ENCODE data around the gene PREP. TPM values are rescaled to one million over a fixed set of nuclear protein-coding genes. Genes with fewer than 3 reads are reported as not detected.

Gene PREP
- total and polyA plus RNA-seq, 2 experiments from 2014 or later: 27.2 to 30.3 TPM

- Histone ChIP-seq H4K20me1 (ENCODE audit: insufficient read depth, poor library complexity, severe bottlenecking) (no peaks in the 10 kb centered on the region), H3K79me2 (no peaks in the 10 kb centered on the region), H3K4me2 (no peak overlapping the region), H3K4me1 (ENCODE audit: insufficient read depth) (no peaks in the 10 kb centered on the region), H3K36me3 (replicated peaks; ENCODE audit: insufficient read depth, low read depth) (no peaks in the 10 kb centered on the region), H3K4me3 (no peak overlapping the region), H3K9me3 (ENCODE audit: low read depth) (no peaks in the 10 kb centered on the region), H3K27me3 (no peaks in the 10 kb centered on the region), H3K9me2 (replicated peaks; ENCODE audit: insufficient read depth) (no peaks in the 10 kb centered on the region), H3K27ac (no peak overlapping the region), H2AFZ (no peak overlapping the region)
- TF ChIP-seq EZH2 (IDR thresholded peaks at IDR 0.05; ENCODE audit: borderline replicate concordance): no peak
- no peak for TF ChIP-seq CTCF (IDR thresholded peaks at IDR 0.05; ENCODE audit: poor library complexity)
- no peak for DNase-seq (ENCODE audit: low spot score)
Measured at GRCh38 chr6:105257340-105257739, 145.5 kb downstream of the PREP start.

- Histone ChIP-seq H3K4me2 (no peak overlapping the region), H3K9me2 (replicated peaks; ENCODE audit: insufficient read depth) (no peaks in the 10 kb centered on the region), H3K27ac (no peak overlapping the region), H3K79me2 (no peaks in the 10 kb centered on the region), H4K20me1 (ENCODE audit: insufficient read depth, poor library complexity, severe bottlenecking) (no peaks in the 10 kb centered on the region), H3K27me3 (no peaks in the 10 kb centered on the region), H3K9me3 (ENCODE audit: low read depth) (no peaks in the 10 kb centered on the region), H3K4me1 (ENCODE audit: insufficient read depth) (no peaks in the 10 kb centered on the region), H2AFZ (no peak overlapping the region), H3K36me3 (replicated peaks; ENCODE audit: insufficient read depth, low read depth) (no peaks in the 10 kb centered on the region), H3K4me3 (no peak overlapping the region)
- TF ChIP-seq CTCF (IDR thresholded peaks at IDR 0.05; ENCODE audit: poor library complexity) (no peak), EZH2 (IDR thresholded peaks at IDR 0.05; ENCODE audit: borderline replicate concordance) (no peak), EZH2phosphoT487 (IDR thresholded peaks at IDR 0.05; ENCODE audit: low read depth, severe bottlenecking, unreplicated experiment) (no peak)
- DNase-seq (ENCODE audit: low spot score): no peak
Measured at GRCh38 chr6:105256619-105257018, 146.3 kb downstream of the PREP start.

GRCh38 chr6:105253787-105254186 is 149.1 kb downstream of the PREP start:
- no peaks in the 10 kb centered on the region for H3K79me2 ChIP-seq
- no peak overlapping the region for H3K4me3 ChIP-seq
- no peaks in the 10 kb centered on the region for H4K20me1 ChIP-seq (ENCODE audit: insufficient read depth, poor library complexity, severe bottlenecking)
- no peaks in the 10 kb centered on the region for H3K27me3 ChIP-seq
- H3K27ac ChIP-seq: no peak overlapping the region
- no peak for DNase-seq (ENCODE audit: low spot score)
- no peak for TF ChIP-seq CTCF (IDR thresholded peaks at IDR 0.05; ENCODE audit: poor library complexity)
- no peak for TF ChIP-seq EZH2 (IDR thresholded peaks at IDR 0.05; ENCODE audit: borderline replicate concordance)
- TF ChIP-seq EZH2phosphoT487 (IDR thresholded peaks at IDR 0.05; ENCODE audit: low read depth, severe bottlenecking, unreplicated experiment): no peak
- no peaks in the 10 kb centered on the region for H3K9me3 ChIP-seq (ENCODE audit: low read depth)
- no peaks in the 10 kb centered on the region for H3K4me1 ChIP-seq (ENCODE audit: insufficient read depth)
- H3K9me2 ChIP-seq (replicated peaks; ENCODE audit: insufficient read depth): no peaks in the 10 kb centered on the region
- H3K36me3 ChIP-seq (replicated peaks; ENCODE audit: insufficient read depth, low read depth): no peaks in the 10 kb centered on the region
- 84% methylated on average over 6 of the region's 6 CpGs for WGBS (ENCODE audit: low lambda C conversion rate, missing lambda C conversion rate)
- H2AFZ ChIP-seq: no peak overlapping the region
- no peak overlapping the region for H3K4me2 ChIP-seq

GRCh38 chr6:105251689-105252088 is 151.2 kb downstream of the PREP start:
- WGBS (ENCODE audit: low lambda C conversion rate, missing lambda C conversion rate): 78% methylated on average over 2 of the region's 2 CpGs
- TF ChIP-seq CTCF (IDR thresholded peaks at IDR 0.05; ENCODE audit: poor library complexity) (no peak), EZH2phosphoT487 (IDR thresholded peaks at IDR 0.05; ENCODE audit: low read depth, severe bottlenecking, unreplicated experiment) (no peak), EZH2 (IDR thresholded peaks at IDR 0.05; ENCODE audit: borderline replicate concordance) (no peak)
- H3K27me3 ChIP-seq: no peaks in the 10 kb centered on the region
- no peaks in the 10 kb centered on the region for H3K36me3 ChIP-seq (replicated peaks; ENCODE audit: insufficient read depth, low read depth)
- DNase-seq (ENCODE audit: low spot score): no peak
- H3K4me3 ChIP-seq: no peak overlapping the region
- H3K4me1 ChIP-seq (ENCODE audit: insufficient read depth): no peaks in the 10 kb centered on the region
- no peaks in the 10 kb centered on the region for H4K20me1 ChIP-seq (ENCODE audit: insufficient read depth, poor library complexity, severe bottlenecking)
- no peak overlapping the region for H3K4me2 ChIP-seq
- H2AFZ ChIP-seq: no peak overlapping the region
- no peaks in the 10 kb centered on the region for H3K79me2 ChIP-seq
- no peaks in the 10 kb centered on the region for H3K9me2 ChIP-seq (replicated peaks; ENCODE audit: insufficient read depth)
- no peaks in the 10 kb centered on the region for H3K9me3 ChIP-seq (ENCODE audit: low read depth)
- no peak overlapping the region for H3K27ac ChIP-seq
